AG08396 (cell line): Measurements from ENCODE around the gene GALNTL6.

ENCODE experiments used
- DNase-seq: peaks from one replicate; pipeline ENCODE4 v3.0.0; 2012; ENCODE audit warnings: low spot score, mixed read lengths

Gene GALNTL6

GRCh38 chr4:172207886-172208285 lies 394.7 kb downstream of the GALNTL6 start:
- no peak for DNase-seq

DNA sequence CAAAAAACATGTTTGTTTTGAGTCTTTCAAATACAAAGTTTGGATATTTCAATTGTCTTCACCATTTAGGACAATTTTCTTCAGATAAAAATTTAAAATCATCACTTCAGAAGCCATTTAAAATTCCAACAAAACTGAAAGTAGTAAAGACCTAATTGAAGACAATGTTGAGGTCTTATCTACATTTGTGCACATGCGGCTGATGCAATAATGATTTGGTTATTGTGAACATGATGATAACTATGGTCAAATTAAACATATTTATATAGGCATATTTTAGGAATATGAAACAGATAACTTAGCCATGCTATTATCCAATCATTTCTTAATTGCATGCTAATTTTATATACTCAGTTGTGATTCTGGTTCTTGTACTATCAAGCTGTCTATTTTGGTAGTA lies 407.5 kb downstream of the GALNTL6 start:
- no peak for DNase-seq

DNA sequence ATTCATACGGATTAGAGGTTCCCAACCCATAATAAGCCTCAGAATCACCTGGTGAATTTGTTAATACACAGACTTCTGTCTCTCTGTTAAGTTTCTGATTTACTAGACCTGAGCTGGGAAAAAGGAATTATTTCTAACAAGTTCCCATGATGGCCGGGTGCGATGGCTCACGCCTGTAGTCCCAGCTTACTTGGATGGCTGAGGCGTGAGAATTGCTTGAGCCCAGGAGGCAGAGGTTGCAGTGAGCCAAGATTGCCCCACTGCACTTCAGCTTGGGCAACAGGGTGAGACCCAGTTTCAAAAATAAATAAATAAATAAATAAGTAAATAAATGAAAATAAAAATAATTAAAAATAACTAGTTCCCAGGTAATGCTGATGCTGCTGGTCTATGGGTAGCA lies 412.3 kb downstream of the GALNTL6 start:
- no peak for DNase-seq

- no peak for DNase-seq
Observed at GRCh38 chr4:172232966-172233365, 419.8 kb downstream of the GALNTL6 start.

GRCh38 chr4:172243551-172243950 lies 430.3 kb downstream of the GALNTL6 start:
- DNase-seq: no peak

- no peak for DNase-seq
Observed at GRCh38 chr4:172245516-172245915, 432.3 kb downstream of the GALNTL6 start.

DNA sequence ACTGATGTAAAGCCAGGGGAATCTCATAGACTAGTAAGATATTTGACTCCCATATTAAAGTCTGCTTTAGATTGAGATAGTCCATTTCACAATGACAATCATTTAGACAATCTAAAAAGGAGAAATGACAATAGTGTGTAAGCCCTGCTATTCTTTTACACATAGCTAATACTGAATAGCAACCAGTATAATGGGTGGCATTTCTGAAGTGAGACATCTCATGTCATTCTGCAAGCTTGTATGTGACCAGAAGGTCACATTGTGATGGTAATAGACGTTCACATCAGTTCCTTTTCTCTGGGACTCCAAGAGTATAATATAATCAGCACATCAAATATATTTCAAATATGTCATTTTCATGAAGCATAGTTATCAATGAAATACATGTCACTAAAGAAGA lies 440.2 kb downstream of the GALNTL6 start:
- no peak for DNase-seq

DNA sequence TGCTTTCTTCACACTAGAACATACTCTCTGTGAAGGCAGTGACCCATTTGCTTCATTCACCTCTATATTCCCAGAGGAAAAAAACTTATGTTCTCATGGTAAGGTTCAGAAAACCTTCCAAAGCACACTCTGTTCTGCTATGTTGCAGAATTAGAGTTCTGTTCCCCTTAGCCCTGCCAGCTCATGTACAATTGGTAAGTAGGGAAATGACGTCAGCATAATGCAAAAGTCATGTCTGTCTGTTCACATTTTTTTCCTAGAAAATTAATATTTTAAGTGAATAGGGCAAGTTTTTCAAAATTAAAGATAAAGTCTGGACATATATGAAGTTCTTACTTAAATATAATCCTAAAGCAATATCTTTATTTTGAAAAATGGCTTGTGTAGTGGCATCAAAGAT lies 443.6 kb downstream of the GALNTL6 start:
- DNase-seq: no peak

DNA sequence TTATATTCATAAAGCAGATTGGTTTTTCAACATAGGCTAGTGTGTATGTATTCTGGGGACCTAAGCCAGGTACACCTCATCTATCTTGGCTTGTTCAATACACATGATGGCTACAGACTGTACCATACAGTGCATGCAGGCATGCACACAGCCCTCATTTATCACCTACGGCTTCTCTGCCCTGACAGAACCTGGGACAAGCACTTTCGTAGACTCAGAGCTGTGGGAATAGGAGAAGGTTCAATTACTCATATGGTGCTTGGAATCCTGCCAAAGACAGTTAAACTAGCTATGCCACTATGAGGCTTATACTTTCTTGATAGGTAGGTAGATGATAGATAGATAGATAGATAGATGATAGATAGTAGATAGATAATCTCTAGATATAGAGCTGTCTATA lies 457.2 kb downstream of the GALNTL6 start:
- DNase-seq: no peak

GRCh38 chr4:172287117-172287516 lies 473.9 kb downstream of the GALNTL6 start:
- no peak for DNase-seq

- no peak for DNase-seq
Observed at GRCh38 chr4:172305698-172306097, 492.5 kb downstream of the GALNTL6 start.

GRCh38 chr4:172308078-172308477 lies 494.9 kb downstream of the GALNTL6 start:
- DNase-seq: no peak

GRCh38 chr4:172311682-172312081 lies 498.5 kb downstream of the GALNTL6 start:
- no peak for DNase-seq

DNA sequence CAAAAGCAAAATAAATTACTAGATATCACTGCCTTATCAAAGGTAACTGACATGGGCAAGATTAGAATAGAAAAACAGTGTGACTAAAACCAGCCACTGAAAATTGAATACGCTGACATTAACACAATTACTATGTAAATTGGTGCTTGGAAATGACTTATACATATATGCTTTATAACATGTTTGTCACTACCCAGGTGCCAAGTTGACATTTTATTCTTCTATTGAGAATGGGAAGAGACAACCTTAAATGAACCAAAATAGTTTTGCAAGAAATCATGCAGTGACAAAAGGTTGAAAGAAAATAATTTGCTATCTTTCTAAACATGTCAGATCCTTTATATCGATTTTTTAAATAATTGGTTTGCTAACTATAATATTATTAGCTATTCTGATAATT lies 510.1 kb downstream of the GALNTL6 start:
- no peak for DNase-seq

DNA sequence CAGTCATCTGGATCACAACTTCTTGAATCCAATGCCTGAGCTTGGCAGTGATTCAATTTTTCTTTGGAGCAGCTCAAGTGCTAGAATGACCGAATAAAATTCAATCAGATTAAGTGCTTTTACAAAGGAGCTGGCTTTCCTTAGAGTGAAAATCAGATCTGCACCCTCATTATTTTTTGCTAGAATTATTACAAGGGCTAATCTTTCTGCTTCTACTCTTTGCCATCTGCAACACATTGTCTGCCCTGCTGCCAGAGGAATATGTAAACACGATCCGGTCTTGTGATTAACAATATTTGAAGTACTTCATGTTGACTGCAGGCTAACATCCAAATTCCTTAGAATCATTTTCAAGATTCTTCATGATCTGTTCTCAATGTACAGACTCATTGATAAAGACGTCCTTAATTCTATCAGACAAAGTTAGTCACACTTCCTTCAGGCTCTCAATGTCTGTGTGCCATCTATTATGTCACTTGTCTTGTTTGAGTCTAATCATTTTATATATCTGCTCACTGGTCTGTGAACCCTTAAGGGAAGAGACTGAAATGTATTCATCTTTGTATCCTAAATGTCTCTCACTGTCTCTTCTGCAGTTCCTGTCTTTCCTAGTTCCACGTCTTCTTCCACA lies 531.2 kb downstream of the GALNTL6 start:
- DNase-seq: no peak

- no peak for DNase-seq
Observed at GRCh38 chr4:172348426-172348825, 535.2 kb downstream of the GALNTL6 start.

DNA sequence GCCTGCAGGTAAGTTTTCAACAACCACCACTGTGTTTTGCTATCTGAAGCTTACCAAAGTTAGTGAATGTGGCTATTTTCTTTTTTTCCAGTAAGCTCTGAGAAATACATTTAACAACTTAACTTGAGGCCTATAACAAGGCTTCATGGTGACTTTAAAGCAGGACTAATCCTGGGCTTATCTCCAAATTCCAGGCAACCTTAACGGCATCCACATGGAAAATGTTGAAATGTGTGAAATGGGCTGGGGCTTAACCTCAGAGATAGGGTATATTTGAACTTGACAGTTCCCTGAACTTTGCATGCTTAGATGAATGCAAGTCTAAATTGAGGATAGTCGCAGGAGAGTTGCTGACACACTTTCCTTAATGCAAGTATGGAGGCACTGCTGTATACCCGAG lies 539.2 kb downstream of the GALNTL6 start:
- DNase-seq: no peak

DNA sequence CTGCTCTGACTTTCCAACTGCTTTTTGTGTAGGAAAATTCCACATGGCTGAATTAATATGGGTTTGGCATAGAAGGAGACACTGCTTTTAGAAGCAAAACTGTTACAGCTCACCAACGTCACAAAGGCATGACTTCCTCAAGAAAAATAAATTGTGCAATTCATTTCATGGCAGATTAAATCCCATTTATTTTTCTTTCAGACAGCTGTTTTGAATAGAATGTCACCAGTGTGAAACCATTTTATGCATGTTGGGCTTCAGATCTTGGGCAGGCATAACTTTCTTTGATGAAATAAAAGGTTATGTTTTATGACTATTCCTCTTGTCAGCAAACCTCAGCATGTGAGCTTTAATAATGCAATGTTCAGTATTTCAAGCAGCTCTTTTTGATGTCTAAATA lies 542.8 kb downstream of the GALNTL6 start:
- no peak for DNase-seq

DNA sequence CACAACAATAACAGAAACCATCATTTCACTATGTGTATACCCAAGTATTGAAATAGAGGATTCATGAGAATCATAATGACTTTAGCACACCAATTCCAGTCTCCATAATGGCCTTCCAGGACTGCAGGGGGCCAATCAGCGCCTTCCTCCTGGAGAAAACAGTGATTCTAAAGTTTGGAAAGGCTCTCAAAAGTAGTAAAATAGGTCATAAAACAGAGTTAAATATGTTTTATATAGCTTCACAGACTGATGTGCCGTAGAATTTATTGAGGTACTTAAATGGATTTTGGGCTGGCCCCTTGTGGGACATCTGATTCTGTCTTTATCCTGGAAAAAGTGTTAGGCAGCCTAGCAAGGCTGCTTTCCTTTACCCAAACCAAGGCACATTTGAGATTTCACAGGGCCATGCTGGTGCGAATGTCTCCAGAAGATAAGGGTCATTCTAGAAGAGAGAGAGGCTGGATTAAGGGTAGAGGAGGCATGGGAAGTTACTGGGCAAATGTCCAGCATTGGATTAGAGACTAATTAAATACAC lies 543.9 kb downstream of the GALNTL6 start:
- DNase-seq: no peak

DNA sequence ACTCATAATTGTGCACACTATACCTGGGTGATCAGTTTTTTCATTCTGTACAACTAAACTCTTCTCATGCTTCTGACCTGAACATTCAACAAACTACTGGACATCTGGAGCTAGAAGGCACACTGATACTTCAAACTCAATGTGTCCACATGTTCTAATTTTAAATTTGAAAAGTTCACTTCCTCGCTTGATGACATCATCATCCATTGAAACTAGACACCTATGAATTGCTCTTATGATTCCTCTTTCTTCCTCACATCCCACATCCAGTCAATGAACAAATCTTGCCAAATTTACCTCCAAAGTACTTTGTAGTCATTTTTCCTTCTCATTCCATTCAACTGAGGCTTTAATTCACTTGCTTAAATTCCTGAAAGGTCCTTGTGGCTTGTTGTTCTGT lies 549.4 kb downstream of the GALNTL6 start:
- no peak for DNase-seq

DNA sequence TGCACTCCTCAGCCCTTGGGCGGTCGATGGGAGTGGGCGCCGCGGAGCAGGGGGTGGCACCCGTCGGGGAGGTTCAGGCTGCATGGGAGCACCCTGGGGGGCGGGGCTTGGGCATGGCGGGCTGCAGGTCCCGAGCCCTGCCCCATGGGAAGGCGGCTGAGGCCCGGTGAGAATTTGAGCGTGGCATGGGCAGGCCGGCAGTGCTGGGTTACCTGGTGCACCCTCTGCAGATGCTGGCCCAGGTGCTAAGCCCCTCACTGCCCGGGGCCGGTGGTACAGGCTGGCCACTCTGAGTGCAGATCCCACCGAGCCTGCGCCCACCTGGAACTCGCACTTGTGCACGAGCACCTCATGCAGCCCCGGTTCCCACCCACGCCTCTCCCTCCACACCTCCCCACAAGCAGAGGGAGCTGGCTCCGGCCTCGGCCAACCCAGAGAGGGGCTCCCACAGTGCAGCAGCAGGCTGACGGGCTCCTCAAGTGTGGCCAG lies 556.3 kb downstream of the GALNTL6 start:
- no peak for DNase-seq

- no peak for DNase-seq
Observed at GRCh38 chr4:172377486-172378140, 564.4 kb downstream of the GALNTL6 start.

DNA sequence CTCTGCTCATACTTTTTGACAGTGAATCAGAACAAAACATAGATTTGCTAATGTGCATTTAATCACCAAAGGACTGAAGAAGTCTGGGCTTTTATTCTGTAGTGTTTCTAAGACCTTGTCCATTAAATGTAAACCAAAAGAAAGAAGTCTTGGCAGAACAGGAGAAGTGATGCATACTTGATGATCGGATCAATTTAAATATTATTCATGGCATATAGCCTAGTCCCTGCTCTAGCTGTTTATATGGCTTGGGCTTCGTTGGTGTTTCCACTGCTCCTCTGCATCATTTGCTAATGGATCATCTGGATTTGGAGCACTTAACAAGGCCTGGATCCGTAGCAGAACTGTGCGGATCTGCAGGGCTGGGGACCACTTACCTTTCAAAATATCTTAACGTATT lies 566.6 kb downstream of the GALNTL6 start:
- no peak for DNase-seq

DNA sequence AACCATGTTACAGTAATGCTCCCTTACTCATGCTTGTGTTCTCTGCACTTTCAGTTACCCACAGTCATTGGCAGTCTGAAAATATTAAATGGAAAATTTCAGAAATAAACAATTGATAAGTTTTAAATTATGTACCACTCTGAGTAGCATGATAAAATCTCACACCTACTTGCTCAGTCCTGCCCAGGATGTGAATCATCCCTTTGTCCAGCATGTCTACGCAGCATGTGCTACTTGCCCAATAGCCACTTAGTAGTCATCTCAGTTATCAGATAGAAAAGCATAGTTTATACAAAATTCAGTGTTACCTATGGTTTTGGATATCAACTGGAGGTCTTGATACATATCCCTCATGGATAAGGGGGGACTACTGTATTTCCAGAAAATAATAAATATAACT lies 577.1 kb downstream of the GALNTL6 start:
- no peak for DNase-seq
